Measurements from ENCODE around the gene ANO9.

The ANO9 gene

GRCh38 chr11:380996-381395, 60.8 kb downstream of the ANO9 start:
- DNase-seq: no peak

GRCh38 chr11:380491-380890, 61.3 kb downstream of the ANO9 start:
- no peak for DNase-seq

- DNase-seq: no peak
Observed at GRCh38 chr11:380095-380480, 61.7 kb downstream of the ANO9 start.

- DNase-seq: no peak
Observed at GRCh38 chr11:379205-380094, 62.4 kb downstream of the ANO9 start.

- DNase-seq: no peak
Observed at GRCh38 chr11:377883-378500, 63.8 kb downstream of the ANO9 start.

- no peak for DNase-seq
Observed at GRCh38 chr11:377174-377865, 64.5 kb downstream of the ANO9 start.

- no peak for DNase-seq
Observed at GRCh38 chr11:376531-377173, 65.2 kb downstream of the ANO9 start.

- no peak for DNase-seq
Observed at GRCh38 chr11:375065-376025, 66.5 kb downstream of the ANO9 start.

GRCh38 chr11:373716-374551, 67.9 kb downstream of the ANO9 start:
- DNase-seq: no peak

GRCh38 chr11:372809-373715, 68.7 kb downstream of the ANO9 start:
- no peak for DNase-seq

- DNase-seq: no peak
Observed at GRCh38 chr11:371716-372590, 69.9 kb downstream of the ANO9 start.

- no peak for DNase-seq
Observed at GRCh38 chr11:371051-371450, 70.8 kb downstream of the ANO9 start.

- DNase-seq: no peak
Observed at GRCh38 chr11:370070-370941, 71.5 kb downstream of the ANO9 start.

- DNase-seq: peak in 1 of 2 donors; percentile 44
Observed at GRCh38 chr11:369336-370018, 72.3 kb downstream of the ANO9 start, which contains the start of gene B4GALNT4. TSS of gene B4GALNT4 (plus strand) at chr11:369499. CDS start at chr11:369804, 305 bp downstream.

- DNase-seq: no peak
Observed at GRCh38 chr11:368414-369335, 73.1 kb downstream of the ANO9 start.

GRCh38 chr11:367956-368413, 73.8 kb downstream of the ANO9 start:
- no peak for DNase-seq
